Measurements from ENCODE around the gene IYD. TPM values are rescaled to one million over a fixed set of nuclear protein-coding genes. Genes with fewer than 3 reads are reported as not detected.

Gene IYD
- total and polyA plus RNA-seq, 2 experiments from 2014 or later = not detected

DNA sequence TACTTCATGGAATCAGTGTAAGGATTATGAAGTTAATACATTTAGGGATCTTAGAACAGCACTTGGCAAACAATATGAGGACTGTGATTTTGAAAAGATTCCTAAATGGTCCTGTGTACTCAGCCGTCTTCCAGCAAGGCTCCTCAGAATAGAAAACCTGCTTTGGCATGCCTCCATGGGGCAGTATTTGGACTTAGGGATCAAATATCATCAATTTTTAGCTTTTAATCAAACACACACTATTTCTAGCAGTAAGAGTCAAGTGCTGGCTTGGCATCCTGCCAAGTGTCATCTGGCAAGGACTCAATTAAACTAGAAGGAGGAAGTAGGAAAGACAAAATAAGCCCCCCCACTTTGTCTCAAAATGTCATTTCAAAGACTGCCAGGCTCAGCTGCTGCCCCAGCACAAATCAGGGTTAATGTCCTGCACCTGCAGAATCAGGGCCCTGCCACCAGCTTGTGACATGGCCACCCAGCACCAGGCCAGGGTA lies 40.8 kb downstream of the IYD start:
- DNase-seq = no peak
- H2AFZ ChIP-seq = no peak overlapping the region
- 66 to 76% methylated on average over 1 of the region's 1 CpG for WGBS, 2 experiments (ENCODE audit: low coverage in 1 of 2, low lambda C conversion rate in 2 of 2, missing lambda C conversion rate in 2 of 2)
- no peaks in the 10 kb centered on the region for H3K9me3 ChIP-seq (ENCODE audit: low read depth)
- no peak overlapping the region for H3K4me3 ChIP-seq
- H3K36me3 ChIP-seq (ENCODE audit: low read depth) = no peaks in the 10 kb centered on the region
- no peak for TF ChIP-seq EZH2 (IDR thresholded peaks at IDR 0.05; ENCODE audit: insufficient read depth, poor library complexity, severe bottlenecking)
- TF ChIP-seq EZH2phosphoT487 (IDR thresholded peaks at IDR 0.05; ENCODE audit: insufficient read depth, low read depth) = no peak
- H4K20me1 ChIP-seq (ENCODE audit: insufficient read depth) = no peaks in the 10 kb centered on the region
- H3K27ac ChIP-seq = no peak overlapping the region
- no peaks in the 10 kb centered on the region for H3K79me2 ChIP-seq (ENCODE audit: insufficient read depth)
- no peaks in the 10 kb centered on the region for H3K9me2 ChIP-seq (ENCODE audit: insufficient read depth)
- H3K4me2 ChIP-seq (ENCODE audit: unreplicated experiment) = no peak overlapping the region
- 0 out of 2 replicates have a peak, but pooled peaks cover 6% of the 10 kb centered on the region for H3F3A ChIP-seq (ENCODE audit: insufficient read depth)
- H3K9ac ChIP-seq = no peak overlapping the region
- in situ Hi-C loops (cut with MboI) = loop anchor here (25.0 kb wide), 1 partner anchor 928 kb away; no protein-coding TSS in a partner anchor
- H3K27me3 ChIP-seq (replicated peaks; ENCODE audit: insufficient read depth) = peaks cover 9% of the 10 kb centered on the region
- peaks cover 8% of the 10 kb centered on the region; the same call in 1 of the 2 replicates for H3K4me1 ChIP-seq (ENCODE audit: insufficient read depth)

DNA sequence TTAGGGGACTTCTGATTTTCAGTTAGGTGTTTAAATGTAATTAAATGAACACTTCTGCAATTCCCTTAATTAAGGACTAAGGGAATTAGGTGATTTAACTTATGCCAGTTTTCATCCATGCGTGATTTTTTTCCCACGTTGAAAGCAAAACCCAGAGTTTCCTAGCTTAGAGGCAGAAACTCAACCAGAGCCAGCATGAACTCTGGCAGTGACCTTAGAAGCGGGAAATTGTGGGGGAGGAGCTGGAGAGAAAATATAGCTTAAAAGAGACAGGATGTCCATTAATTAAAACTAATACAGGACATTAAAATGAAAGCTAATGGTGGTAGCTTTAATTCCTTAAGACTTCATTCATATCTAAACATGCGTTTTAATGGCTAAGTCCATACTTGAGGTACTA lies 41.6 kb downstream of the IYD start:
- in situ Hi-C loops (cut with MboI) = loop anchor here (25.0 kb wide), 1 partner anchor 927 kb away; no protein-coding TSS in a partner anchor
- Histone ChIP-seq H3K9me3 (ENCODE audit: low read depth) (no peaks in the 10 kb centered on the region), H3K9ac (no peak overlapping the region), H4K20me1 (ENCODE audit: insufficient read depth) (no peaks in the 10 kb centered on the region), H3K9me2 (ENCODE audit: insufficient read depth) (no peaks in the 10 kb centered on the region), H3K4me3 (no peak overlapping the region), H3K36me3 (ENCODE audit: low read depth) (no peaks in the 10 kb centered on the region), H3K79me2 (ENCODE audit: insufficient read depth) (no peaks in the 10 kb centered on the region), H3K4me1 (ENCODE audit: insufficient read depth) (peaks cover 8% of the 10 kb centered on the region; the same call in 1 of the 2 replicates), H3K4me2 (ENCODE audit: unreplicated experiment) (no peak overlapping the region), H3K27me3 (replicated peaks; ENCODE audit: insufficient read depth) (peaks cover 9% of the 10 kb centered on the region), H3F3A (ENCODE audit: insufficient read depth) (0 out of 2 replicates have a peak, but pooled peaks cover 6% of the 10 kb centered on the region), H3K27ac (no peak overlapping the region), H2AFZ (no peak overlapping the region)
- no peak for DNase-seq
- TF ChIP-seq EZH2phosphoT487 (IDR thresholded peaks at IDR 0.05; ENCODE audit: insufficient read depth, low read depth) (no peak), EZH2 (IDR thresholded peaks at IDR 0.05; ENCODE audit: insufficient read depth, poor library complexity, severe bottlenecking) (no peak)
- 64 to 65% methylated on average over 4 of the region's 4 CpGs for WGBS, 2 experiments (ENCODE audit: low coverage in 1 of 2, low lambda C conversion rate in 2 of 2, missing lambda C conversion rate in 2 of 2)

DNA sequence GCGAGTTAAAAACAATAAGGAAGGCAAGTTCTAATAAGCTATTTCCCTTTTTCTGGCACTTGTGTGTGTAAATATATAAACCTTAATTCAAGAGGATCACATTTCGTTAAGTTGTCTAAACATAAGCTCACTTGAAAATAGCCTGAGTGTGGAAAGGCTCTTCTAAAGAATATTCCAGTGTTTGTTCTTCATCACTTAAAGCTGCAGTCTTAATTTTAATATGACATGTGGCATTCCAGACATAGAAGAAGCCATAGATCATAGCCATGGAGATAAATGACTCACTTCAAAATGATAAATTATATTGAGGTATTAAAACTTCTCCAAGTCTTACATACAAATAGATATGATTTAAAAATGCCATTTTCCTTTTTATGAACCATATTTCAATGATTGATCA lies 42.1 kb downstream of the IYD start:
- Histone ChIP-seq H3K79me2 (ENCODE audit: insufficient read depth) (no peaks in the 10 kb centered on the region), H3K27ac (no peak overlapping the region), H4K20me1 (ENCODE audit: insufficient read depth) (no peaks in the 10 kb centered on the region), H3K4me2 (ENCODE audit: unreplicated experiment) (no peak overlapping the region), H3K9me2 (ENCODE audit: insufficient read depth) (no peaks in the 10 kb centered on the region), H3K4me1 (ENCODE audit: insufficient read depth) (peaks cover 8% of the 10 kb centered on the region; the same call in 1 of the 2 replicates), H3K27me3 (replicated peaks; ENCODE audit: insufficient read depth) (peaks cover 9% of the 10 kb centered on the region), H3K9ac (no peak overlapping the region), H3K4me3 (no peak overlapping the region), H3K36me3 (ENCODE audit: low read depth) (no peaks in the 10 kb centered on the region), H3F3A (ENCODE audit: insufficient read depth) (0 out of 2 replicates have a peak, but pooled peaks cover 6% of the 10 kb centered on the region), H2AFZ (no peak overlapping the region), H3K9me3 (ENCODE audit: low read depth) (no peaks in the 10 kb centered on the region)
- TF ChIP-seq EZH2phosphoT487 (IDR thresholded peaks at IDR 0.05; ENCODE audit: insufficient read depth, low read depth) (no peak), EZH2 (IDR thresholded peaks at IDR 0.05; ENCODE audit: insufficient read depth, poor library complexity, severe bottlenecking) (no peak)
- 42 to 44% methylated on average over 2 of the region's 2 CpGs for WGBS, 2 experiments (ENCODE audit: low coverage in 1 of 2, low lambda C conversion rate in 2 of 2, missing lambda C conversion rate in 2 of 2)
- peak; percentile 17 for DNase-seq
- in situ Hi-C loops (cut with MboI) = loop anchor here (25.0 kb wide), 1 partner anchor 926 kb away; no protein-coding TSS in a partner anchor

DNA sequence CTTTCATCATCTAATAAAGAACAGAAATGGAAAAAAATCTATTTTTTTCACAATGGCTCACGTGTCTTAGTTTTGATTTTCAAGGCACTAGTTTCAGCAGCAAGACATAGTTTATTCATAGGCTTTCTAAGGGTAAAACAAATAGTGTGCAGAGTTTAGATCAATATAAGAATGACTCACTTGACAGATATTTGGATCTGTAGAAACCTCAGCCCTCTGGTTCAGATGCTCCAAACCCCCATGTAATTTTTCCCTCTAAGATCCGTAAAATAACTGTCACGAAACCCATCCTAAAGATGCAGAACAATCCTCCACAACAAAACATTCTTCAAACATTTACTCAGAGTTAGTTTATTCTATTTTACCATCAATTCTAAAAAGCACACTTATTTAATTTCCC lies 43.4 kb downstream of the IYD start:
- in situ Hi-C loops (cut with MboI) = loop anchor here (25.0 kb wide), 1 partner anchor 925 kb away; no protein-coding TSS in a partner anchor
- WGBS, 2 experiments (ENCODE audit: low coverage in 1 of 2, low lambda C conversion rate in 2 of 2, missing lambda C conversion rate in 2 of 2) = 33 to 38% methylated on average over 3 of the region's 3 CpGs
- H3K9me2 ChIP-seq (ENCODE audit: insufficient read depth) = no peaks in the 10 kb centered on the region
- TF ChIP-seq EZH2phosphoT487 (IDR thresholded peaks at IDR 0.05; ENCODE audit: insufficient read depth, low read depth) (no peak), EZH2 (IDR thresholded peaks at IDR 0.05; ENCODE audit: insufficient read depth, poor library complexity, severe bottlenecking) (no peak)
- no peak overlapping the region for H3K4me2 ChIP-seq (ENCODE audit: unreplicated experiment)
- no peak overlapping the region for H3K27ac ChIP-seq
- no peaks in the 10 kb centered on the region for H3K36me3 ChIP-seq (ENCODE audit: low read depth)
- H2AFZ ChIP-seq = no peak overlapping the region
- no peak for DNase-seq
- no peak overlapping the region for H3K9ac ChIP-seq
- peaks cover 8% of the 10 kb centered on the region; the same call in 1 of the 2 replicates for H3K4me1 ChIP-seq (ENCODE audit: insufficient read depth)
- H4K20me1 ChIP-seq (ENCODE audit: insufficient read depth) = no peaks in the 10 kb centered on the region
- H3K27me3 ChIP-seq (replicated peaks; ENCODE audit: insufficient read depth) = peaks cover 9% of the 10 kb centered on the region
- H3K9me3 ChIP-seq (ENCODE audit: low read depth) = no peaks in the 10 kb centered on the region
- no peaks in the 10 kb centered on the region for H3K79me2 ChIP-seq (ENCODE audit: insufficient read depth)
- 0 out of 2 replicates have a peak, but pooled peaks cover 6% of the 10 kb centered on the region for H3F3A ChIP-seq (ENCODE audit: insufficient read depth)
- no peak overlapping the region for H3K4me3 ChIP-seq
